ENCODE data around the gene PRIM2.
"Not testable (repeated sequence)": the region's sequence is repeated elsewhere in the genome, so short reads cannot be mapped to it uniquely, and the experiment has no call there.

DNA sequence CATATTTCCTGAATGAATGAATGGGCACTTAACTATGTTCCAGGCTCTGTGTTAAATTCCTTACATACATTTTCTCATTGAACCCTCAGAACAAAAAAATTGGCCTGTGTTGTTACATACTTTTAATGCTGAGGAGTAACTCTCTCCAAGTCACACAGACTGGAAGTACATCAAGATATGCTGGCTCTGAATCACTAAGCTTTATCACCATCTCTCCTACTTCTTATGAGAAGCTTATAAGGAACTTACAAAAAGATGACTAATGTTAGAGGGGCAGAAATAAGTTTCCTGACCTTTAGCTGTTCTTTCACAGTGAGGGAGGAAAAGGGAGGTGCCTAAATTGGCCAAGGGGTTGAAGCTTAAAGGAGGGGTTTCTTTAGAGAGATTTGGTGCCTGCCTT is 350.7 kb downstream of the PRIM2 start:
- TF ChIP-seq, protein P1, sequence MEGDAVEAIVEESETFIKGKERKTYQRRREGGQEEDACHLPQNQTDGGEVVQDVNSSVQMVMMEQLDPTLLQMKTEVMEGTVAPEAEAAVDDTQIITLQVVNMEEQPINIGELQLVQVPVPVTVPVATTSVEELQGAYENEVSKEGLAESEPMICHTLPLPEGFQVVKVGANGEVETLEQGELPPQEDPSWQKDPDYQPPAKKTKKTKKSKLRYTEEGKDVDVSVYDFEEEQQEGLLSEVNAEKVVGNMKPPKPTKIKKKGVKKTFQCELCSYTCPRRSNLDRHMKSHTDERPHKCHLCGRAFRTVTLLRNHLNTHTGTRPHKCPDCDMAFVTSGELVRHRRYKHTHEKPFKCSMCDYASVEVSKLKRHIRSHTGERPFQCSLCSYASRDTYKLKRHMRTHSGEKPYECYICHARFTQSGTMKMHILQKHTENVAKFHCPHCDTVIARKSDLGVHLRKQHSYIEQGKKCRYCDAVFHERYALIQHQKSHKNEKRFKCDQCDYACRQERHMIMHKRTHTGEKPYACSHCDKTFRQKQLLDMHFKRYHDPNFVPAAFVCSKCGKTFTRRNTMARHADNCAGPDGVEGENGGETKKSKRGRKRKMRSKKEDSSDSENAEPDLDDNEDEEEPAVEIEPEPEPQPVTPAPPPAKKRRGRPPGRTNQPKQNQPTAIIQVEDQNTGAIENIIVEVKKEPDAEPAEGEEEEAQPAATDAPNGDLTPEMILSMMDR (IDR thresholded peaks at IDR 0.05; ENCODE audit: low read length) = not testable (repeated sequence)
- TF ChIP-seq EZH2 (optimal IDR thresholded peaks at IDR 0.05; ENCODE audit: low read depth, low read length) = not testable (repeated sequence)
